NCI-H1092 (cell line): ENCODE measurements around the gene UGT1A6.
"Not testable (repeated sequence)": the region's sequence is repeated elsewhere in the genome, so short reads cannot be mapped to it uniquely, and the experiment has no call there.

Source experiments
- DNase-seq: peaks from one replicate; lab custom pipeline; 2025; lab: John Stamatoyannopoulos, UW

UGT1A6 gene

DNA sequence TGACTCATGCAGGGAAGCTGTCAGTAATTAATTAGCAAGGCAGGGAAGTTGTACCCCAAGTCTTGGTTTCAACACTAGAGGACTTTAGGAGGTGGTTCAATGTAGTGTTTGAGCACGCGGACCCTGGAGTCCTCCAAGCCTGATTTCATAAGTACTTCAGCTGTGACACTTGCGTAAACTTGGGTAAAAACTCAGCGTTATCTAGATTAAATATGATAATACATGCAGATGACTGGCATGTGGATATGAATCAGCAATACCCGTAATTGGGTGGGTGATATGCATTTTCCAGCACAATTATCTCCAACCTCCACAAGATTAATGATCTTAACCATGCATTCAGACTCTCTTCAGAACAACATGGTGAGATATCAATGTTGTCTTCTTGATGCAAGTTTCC, 5.8 kb upstream of the UGT1A6 start:
- no peak for DNase-seq

GRCh38 chr2:233688341-233688740, 4.3 kb upstream of the UGT1A6 start:
- no peak for DNase-seq

DNA sequence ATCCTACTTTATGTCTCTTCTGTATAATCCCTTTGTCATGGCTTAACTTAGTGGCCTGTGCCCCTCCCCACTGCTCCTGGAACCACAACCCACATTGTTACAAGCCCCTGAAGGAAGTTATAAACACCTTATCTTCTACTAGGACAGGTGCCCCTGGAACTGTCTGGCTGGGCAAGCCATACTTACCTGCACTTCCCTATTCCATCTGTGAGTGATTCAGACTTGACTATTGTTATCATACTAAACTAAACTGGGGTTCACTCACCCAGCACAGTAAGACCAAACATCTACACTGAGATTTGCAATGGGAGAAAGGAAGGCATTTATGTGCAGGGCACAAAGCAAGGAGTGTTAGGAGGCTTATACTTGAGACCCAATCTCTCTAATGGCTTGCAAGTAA, 3.7 kb upstream of the UGT1A6 start:
- no peak for DNase-seq

GRCh38 chr2:233689501-233689900, 3.2 kb upstream of the UGT1A6 start:
- no peak for DNase-seq

DNA sequence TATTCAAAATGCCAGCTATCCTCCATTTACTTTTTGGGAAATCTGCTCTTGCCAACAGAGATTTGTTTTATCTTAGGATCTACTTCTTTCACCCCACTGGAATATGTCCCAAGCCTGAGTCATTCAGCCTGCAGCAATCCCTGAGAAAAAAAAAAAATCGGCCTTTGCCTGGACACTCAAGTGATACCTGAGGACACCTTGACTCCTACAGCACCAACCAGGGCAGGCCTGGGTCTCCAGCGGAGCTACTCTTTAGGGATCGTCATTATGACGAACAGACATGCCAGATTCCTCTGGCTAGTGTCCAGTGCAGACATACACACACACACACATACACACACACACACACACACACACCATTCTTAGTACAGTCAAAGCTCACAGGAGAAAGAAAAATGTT, 2.2 kb upstream of the UGT1A6 start:
- DNase-seq: no peak

- DNase-seq: no peak
Observed at GRCh38 chr2:233691443-233692433, 952 bp upstream of the UGT1A6 start.

DNA sequence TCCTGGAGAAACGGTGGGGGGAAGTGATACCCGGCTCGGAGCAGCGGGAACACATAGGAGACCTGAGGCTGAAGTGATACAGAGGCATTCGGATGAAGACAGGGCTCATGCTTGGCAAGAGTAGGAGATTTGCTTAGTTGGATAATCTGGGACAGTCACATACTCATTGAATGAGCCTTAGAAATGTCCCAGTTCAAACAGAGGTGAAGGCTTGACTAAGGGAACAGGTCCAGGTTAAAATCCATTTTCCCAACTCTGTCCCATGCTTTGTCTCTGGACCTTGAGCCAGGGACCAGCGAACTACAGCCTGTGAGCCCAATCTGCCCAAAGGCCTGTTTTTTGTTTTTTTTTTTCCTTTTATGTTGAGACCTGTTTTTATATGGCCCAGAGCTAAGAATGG, 1.3 kb downstream of the UGT1A6 start:
- DNase-seq: no peak

GRCh38 chr2:233698740-233699139, 6.0 kb downstream of the UGT1A6 start:
- DNase-seq: no peak

- DNase-seq: no peak
Observed at GRCh38 chr2:233699424-233700027, 6.8 kb downstream of the UGT1A6 start.

GRCh38 chr2:233700028-233700635, 7.4 kb downstream of the UGT1A6 start:
- no peak for DNase-seq

DNA sequence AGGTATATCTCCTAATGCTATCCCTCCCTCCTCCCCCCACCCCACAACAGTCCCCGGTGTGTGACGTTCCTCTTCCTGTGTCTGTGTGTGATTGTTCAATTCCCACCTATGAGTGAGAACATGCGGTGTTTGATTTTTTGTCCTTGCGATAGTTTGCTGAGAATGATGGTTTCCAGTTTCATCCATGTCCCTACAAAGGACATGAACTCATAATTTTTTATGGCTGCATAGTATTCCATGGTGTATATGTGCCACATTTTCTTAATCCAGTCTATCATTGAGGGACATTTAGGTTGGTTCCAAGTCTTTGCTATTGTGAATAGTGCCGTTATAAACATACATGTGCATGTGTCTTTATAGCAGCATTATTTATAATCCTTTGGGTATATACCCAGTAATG, 8.2 kb downstream of the UGT1A6 start:
- not testable (repeated sequence) for DNase-seq

- DNase-seq: no peak
Observed at GRCh38 chr2:233702238-233702637, 9.5 kb downstream of the UGT1A6 start.

DNA sequence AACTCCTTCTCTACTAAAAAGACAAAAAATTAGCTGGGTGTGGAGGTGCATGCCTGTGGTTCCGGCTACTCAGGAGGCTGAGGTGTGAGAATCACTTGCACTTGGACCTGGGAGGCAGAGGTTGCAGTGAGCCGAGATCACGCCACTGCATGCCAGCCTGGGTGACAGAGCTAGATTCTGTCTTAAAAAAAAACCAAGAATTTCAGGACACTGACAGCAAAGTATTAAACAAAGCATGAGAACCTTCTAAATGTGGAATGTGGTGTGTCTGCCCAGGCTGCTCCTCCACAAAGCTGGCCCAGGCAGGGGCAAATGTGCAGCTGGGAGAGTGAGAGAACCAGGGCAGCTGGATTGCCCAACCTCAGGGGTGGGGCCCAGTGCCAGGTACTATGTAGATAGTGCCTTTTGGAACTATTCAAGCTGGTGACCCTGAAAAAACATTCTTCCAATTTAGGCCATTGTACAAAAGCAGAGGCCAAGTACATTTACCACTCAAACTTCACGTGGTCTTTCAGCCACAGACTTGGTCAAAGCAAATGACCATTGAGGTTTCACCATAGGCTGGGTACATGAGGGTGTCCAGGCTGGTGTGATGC, 13.3 kb downstream of the UGT1A6 start:
- DNase-seq: no peak

GRCh38 chr2:233706720-233707119, 14.0 kb downstream of the UGT1A6 start:
- no peak for DNase-seq

- no peak for DNase-seq
Observed at GRCh38 chr2:233707940-233708644, 15.4 kb downstream of the UGT1A6 start.

DNA sequence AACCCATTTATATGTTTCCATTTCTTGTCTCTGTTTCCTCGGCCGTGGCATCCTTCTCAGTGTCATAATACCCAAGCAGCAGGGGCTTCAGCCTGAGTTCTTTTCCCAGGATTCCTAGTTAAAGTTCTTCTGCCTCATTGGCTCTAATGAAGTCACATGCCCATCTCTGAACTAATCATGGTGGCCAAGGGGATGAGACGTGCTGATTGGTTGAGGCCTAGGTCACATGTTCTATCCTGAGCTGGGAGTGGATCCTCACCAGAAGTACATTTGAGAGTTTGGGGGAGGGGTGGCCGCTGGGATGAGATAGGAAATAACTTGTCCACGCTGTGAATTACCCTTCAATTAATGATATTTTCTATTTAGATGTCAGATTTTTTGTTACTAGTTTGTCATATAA, 16.3 kb downstream of the UGT1A6 start:
- DNase-seq: no peak

DNA sequence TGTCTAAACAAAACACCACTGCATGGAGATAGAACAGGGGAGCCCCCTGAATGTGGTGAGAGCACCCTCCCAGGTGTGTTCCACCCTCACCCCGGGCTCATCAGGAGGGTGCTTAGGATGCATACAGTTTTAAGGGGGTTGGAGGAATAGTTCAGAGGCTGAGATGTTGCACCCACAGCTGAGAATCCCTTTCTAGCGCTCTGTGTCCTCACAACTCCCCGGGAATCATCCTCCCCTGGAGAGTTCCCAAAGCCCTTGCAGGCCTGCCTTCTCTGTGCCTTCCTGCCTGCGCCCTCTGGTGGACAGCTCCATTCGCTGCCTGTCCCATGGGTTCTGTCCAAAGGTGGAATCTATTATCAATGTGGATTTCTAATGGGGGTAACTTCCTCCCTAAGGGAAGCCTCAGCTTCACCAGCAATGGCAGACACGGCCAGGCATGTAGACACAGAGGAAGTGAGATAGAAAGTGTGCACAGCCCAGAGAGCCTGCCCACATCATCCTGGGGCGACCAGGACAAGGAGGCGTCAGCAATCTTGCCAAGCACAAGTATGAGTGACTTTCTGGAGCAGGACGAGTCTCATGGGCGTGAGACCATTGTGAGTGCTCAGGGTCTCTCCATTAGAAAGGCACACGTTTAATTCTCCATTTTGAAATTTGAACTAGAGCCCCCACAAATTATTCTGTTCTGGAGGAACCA, 18.8 kb downstream of the UGT1A6 start:
- DNase-seq: peak; percentile 61

DNA sequence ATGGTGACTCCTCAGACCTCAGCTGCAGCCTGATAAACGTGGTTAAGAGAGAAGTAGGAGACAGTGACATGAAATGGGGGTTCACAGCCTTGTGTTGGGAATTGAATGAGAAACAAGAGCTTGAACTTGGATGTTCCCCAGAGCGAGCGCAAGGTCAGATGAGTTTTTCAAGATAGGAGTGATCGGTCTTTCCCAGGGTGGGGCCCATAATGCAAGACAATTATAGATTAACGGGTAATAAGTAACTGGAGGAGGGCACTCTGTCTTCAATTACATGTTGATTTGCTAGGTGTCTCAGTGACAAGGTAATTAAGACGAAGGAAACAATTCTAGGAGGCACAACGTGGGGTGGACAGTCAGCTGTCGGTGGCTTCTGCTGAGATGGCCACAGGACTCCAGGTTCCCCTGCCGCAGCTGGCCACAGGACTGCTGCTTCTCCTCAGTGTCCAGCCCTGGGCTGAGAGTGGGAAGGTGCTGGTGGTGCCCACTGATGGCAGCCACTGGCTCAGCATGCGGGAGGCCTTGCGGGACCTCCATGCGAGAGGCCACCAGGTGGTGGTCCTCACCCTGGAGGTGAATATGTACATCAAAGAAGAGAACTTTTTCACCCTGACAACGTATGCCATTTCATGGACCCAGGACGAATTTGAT, 20.0 kb downstream of the UGT1A6 start, which contains the start of gene UGT1A5:
Gene UGT1A5 (plus strand): TSS at position 297 of the 651 bp plus-strand sequence. CDS start 85 bp downstream, at position 382.
- DNase-seq: no peak

GRCh38 chr2:233713262-233713615, 20.5 kb downstream of the UGT1A6 start:
- DNase-seq: no peak

DNA sequence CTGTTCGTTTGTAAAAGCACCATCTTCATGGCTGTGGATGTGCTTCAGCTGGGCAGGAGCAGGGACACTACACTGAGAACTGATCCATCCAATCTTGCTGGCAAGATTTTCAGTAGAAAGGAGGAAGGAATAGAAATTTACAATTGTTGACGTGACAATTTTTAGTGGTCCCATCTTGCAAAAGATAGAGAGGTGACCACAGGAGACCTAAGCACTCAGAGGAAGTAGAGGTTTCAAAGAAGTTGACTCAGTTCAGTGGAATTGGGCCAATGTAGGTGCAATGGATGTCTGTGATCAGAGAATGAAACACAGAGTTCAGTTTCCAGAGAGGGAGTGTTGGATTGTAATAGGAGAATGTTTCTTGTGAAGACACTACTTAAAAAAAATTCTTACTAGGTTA, 21.4 kb downstream of the UGT1A6 start:
- no peak for DNase-seq

DNA sequence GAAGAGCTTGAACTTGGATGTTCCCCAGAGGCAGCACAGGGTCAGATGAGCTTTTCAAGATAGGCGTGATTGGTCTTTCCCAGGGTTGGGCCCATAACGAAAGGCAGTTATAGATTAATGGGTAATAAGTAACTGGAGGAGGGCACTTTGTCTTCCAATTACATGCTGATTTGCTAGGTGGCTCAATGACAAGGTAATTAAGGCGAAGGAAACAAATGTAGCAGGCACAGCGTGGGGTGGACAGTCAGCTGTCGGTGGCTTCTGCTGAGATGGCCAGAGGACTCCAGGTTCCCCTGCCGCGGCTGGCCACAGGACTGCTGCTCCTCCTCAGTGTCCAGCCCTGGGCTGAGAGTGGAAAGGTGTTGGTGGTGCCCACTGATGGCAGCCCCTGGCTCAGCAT, 25.9 kb downstream of the UGT1A6 start, which contains the start of gene UGT1A4:
Gene UGT1A4 (plus strand): TSS at position 185 of the 400 bp plus-strand sequence. CDS start 85 bp downstream, at position 270.
- DNase-seq: no peak
